Germinal center (tissue), 1 donor: ENCODE data around the gene FGGY.
"Not testable (repeated sequence)": the region's sequence is repeated elsewhere in the genome, so short reads cannot be mapped to it uniquely, and the experiment has no call there.

Experiments used
- DNase-seq: peaks from one replicate; pipeline ENCODE4 v3.0.0; 2012; ENCODE audit warnings: mixed read lengths, low spot score

The FGGY gene

DNA sequence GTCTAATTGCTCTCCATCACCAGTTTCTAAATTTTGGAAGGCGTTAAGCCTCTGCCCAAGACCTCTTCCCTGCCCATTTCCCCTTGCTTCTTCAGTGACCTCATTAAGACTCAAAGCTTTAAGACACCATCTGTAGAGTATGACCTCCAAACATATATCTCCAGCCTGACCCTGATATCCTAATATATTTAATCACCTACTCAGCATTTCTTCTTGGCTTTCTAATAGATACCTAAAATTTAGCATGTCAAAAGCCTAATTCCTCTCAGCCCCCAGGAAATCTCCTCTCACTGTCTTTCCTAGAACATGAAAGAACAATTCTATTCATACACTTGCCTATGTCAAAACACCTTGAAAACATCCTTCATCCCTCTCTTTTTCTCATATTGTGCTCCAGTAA, 282.3 kb downstream of the FGGY start:
- no peak for DNase-seq

DNA sequence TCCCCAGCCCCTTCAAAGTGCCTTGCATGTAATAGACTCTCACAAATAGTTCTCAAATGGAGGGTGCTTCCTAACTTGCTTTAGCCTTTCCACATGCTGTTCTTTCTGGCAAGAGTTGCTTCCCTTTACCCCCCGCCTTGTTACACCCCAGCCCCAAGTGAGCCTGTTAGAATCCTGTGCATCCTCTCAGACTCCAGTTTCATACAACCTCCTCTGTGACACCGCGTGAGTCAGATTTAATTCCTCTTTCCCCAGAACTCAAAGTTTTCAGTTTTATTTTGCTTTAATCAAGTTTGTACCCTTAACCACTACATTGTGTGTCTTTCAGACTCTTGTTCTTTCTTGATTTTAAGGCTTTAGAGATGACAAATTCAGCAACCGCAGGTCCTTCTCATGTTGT, 283.4 kb downstream of the FGGY start:
- no peak for DNase-seq

DNA sequence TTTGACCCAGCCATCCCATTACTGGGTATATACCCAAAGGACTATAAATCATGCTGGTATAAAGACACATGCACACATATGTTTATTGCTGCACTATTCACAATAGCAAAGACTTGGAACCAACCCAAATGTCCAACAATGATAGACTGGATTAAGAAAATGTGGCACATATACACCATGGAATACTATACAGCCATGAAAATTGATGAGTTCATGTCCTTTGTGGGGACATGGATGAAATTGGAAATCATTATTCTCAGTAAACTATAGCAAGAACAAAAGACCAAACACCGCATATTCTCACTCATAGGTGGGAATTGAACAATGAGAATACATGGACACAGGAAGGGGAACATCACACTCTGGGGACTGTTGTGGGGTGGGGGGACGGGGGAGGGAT, 295.5 kb downstream of the FGGY start:
- DNase-seq: not testable (repeated sequence)

- no peak for DNase-seq
These were observed 296.0 kb downstream of the FGGY start for GRCh38 chr1:59592924-59593323.

- DNase-seq: no peak
These were observed 297.2 kb downstream of the FGGY start for GRCh38 chr1:59593798-59594790.

GRCh38 chr1:59595774-59596173, 298.9 kb downstream of the FGGY start:
- no peak for DNase-seq

DNA sequence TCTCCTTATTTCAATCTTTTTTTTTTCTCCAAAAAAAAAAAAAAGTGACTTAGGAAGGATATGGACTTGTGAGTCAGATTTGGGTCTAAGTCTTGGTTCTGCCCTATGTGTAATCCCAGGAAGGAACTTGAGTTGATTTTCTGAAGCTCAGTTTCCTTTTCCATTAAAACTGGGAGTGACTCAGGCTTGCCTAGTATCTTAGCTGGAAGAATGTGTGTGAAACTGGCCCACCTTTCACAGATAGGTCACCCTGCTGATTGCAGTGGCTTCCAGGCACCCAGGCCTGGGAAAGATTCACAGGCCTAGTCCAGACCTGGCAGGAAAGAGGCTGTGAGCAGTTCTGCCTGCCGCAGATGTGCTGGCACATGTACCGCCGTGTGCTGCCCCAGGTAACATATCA, 299.5 kb downstream of the FGGY start:
- DNase-seq: no peak

GRCh38 chr1:59596956-59597355, 300.1 kb downstream of the FGGY start:
- no peak for DNase-seq

DNA sequence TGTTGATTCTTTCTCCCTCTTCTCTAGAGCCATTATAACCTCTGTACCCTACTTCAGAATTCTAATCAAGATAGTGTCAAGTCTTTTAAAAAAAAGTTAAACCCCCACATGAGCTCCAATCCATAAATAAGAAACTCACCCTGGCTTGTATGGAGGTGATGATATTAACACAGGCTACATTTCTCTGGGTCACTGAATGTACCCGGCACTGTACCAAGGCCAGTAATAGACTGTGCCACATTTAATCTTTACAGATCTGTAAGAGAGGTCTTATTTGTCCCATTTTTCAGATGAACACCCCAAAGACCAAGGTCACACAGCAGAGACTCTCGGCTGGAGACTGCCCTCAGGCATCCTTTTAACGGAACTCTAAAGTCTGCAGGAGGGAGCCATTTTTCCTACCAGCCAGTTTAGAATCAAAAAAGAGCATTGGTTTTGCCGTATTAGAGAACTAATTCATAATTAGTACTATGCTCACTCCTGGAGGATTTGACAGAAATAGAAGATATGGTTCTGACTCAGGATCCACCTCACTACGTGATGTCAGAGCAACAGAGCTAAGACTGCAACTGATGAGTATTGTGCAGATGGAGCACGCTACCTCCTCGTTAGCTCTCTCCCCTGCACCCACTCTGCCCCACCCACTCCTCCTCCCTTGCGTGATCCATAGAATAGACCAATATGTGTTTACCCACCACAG, 300.7 kb downstream of the FGGY start:
- DNase-seq: no peak

- DNase-seq: no peak
These were observed 301.2 kb downstream of the FGGY start for GRCh38 chr1:59598120-59598440.

- no peak for DNase-seq
These were observed 304.1 kb downstream of the FGGY start for GRCh38 chr1:59601041-59601441.

DNA sequence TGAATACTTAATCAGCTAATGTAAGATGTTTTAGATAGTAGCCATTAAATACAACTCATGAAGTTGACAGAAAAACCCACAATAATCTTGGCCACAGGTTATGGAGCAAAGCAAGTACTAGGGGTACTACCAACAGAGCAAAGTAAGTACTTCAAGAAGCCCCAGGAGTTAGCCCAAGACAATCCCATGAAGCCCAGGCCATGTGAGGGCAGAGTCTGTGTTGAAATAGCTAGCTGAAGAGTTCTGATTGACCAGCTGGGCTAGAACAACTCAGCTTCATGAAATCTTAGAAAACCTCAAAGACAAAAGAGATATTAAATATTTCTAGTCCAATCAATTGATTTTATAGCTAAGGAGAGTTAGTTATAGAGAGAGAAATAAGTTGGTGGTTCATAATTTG, 304.9 kb downstream of the FGGY start:
- DNase-seq: no peak

- DNase-seq: no peak
These were observed 307.3 kb downstream of the FGGY start for GRCh38 chr1:59604191-59604590.

DNA sequence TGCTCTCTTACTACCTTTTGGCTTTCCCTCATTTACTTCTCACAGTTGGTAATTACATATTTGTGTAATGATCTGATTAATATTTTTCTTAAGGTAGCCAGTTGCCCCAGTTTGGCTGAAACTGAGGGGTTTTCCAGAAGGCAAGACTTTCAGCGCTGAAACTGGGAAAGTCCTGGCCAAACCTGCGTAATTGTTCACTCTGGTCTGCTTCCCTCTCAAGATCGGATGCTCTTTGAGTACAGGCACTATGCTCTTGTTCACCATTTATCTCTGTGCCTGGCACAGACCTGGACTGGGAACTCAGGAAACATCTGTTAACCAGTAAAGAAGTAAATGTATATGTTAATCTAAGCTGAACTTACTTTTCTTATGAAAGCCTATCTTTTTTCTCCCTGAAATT, 308.3 kb downstream of the FGGY start:
- DNase-seq: no peak

DNA sequence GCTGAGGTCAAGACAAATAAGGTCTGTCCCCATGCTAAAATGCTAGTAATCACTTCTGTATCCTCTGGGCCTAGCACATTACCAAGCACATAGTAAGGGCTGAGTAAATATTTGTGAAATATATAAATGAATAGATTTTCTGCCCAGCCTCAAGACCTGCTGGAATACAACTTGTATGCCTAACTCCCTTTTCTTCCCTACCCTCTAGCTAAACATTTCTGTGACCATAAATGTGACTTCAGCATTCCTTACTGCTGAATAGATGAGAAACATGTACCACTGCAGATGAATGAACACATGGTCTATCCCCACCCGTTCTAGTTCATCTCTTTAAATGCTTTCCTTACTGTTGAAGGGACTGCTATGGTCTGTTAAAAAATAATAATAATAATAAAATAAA, 308.9 kb downstream of the FGGY start:
- DNase-seq: no peak

DNA sequence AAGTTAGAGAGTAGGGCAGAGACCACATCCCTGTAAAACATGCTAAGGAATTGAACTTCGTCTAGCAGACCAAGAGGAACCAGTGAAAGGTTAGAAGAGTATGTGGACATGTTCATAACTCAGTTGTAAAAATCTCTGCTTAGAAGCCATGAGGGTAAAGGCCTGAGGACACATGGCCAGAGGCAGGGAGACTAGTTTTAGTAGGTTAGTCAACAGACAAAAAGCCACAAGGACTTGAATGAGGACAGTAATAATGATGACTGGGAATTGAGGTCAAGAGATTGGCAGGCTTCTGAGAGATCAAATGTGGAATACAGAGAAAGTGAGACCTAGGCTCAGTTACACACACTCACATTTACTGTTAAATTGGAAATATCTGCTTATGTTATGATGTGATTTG, 312.4 kb downstream of the FGGY start:
- DNase-seq: no peak

DNA sequence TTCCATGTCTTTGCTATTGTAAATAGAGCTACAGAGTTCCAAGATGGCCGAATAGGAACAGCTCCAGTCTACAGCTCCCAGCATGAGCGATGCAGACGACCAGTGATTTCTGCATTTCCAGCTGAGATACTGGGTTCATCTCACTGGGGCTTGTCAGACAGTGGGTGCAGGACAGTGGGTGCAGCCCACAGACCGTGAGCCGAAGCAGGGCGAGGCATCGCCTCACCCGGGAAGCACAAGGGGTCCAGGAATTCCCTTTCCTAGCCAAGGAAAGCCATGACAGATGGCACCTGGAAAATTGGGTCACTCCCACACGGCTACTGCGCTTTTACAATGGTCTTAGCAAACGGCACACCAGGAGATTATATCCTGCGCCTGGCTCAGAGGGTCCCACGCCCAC, 313.6 kb downstream of the FGGY start:
- not testable (repeated sequence) for DNase-seq

- DNase-seq: no peak
These were observed 320.5 kb downstream of the FGGY start for GRCh38 chr1:59617434-59617833.

DNA sequence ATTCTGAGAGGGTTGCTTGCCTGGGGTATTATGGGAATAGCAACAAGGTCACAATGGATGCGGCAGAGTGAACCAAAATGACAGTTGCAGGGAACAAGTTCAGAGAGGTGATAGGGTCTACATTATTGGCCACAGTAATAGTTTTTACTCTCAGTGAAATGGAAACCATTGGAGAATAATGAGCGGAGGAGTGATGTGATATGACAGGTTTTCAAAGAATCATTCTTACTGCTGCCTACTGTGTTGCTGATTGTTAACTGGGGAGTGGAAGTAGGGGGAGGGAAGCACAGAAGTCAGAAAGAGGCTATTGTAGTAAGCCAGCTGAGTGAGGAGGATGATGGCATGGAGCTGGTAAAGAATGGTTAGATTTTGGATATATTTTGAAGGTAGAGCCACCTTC, 322.7 kb downstream of the FGGY start:
- no peak for DNase-seq

DNA sequence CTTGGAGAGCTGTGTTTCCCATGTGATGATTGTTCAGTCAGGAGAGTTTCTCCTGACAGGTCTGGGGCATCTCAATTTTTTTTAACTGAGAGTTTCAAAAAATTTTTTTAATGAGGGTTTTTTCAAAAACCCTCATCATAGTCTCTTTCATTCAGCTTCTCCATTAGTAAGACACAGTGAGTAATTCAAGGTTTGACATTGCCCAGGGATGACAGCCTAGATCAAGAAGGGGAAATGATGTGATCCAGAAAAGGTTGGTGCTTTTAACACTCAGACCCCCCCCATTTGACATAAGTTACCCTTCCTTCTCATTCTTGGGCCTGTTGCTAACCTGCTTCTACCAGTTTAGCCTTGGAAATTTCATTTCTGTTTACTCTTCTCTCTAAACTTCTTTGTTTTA, 328.5 kb downstream of the FGGY start:
- DNase-seq: no peak

- no peak for DNase-seq
These were observed 334.8 kb downstream of the FGGY start for GRCh38 chr1:59631561-59632255.

DNA sequence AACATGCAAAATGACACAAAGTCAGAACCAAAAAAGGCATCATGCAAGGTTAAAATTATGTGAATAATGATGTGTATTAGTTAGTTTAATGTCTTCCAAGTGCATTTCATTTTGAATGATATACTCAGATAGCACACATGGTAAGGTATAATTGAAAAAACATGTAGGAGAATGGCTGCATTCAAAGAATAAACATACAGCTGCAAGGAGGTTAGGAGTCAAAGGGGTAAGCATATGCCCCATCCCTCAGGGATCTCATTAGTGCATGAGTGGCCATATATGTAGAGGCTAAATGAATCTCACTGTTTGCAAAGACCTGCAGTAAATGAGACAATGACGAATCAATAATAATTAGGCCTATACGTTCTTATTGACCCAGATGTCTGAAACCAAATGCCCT, 338.2 kb downstream of the FGGY start:
- no peak for DNase-seq

- DNase-seq: no peak
These were observed 341.4 kb downstream of the FGGY start for GRCh38 chr1:59638231-59638711.
